ENCODE data around the gene DNAH14. TPM values are rescaled to one million over a fixed set of nuclear protein-coding genes. Genes with fewer than 3 reads are reported as not detected.

DNAH14 gene
- total and polyA plus RNA-seq, 2 of the 13 experiments (the other 11 are each of a cell fraction or from before 2014, with no cell fraction given) = 4.5 to 27.5 TPM

DNA sequence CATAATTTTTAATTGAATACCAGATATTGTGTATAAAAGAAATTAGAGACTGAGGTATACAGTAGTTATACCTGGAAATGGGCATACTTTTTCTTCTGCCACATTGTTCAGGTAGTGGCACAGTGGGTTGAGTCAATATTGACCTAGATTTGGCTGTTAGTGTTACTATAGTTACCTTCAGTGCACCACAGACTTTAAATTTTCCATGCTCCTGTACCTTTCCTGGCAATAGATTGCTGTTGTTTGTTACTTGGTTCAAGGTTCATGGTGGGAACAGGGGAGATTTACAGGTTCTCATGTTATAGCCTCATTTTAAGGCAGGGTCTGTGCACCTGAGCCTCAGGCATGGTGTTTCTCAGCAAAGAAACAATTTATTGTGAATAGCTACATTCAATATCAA, 279.7 kb downstream of the DNAH14 start (continued):
- no peak for TF ChIP-seq NONO (IDR thresholded peaks at IDR 0.05)
- TF ChIP-seq NONO (CRISPR knock-in tag; conservative IDR thresholded peaks at IDR 0.05) = no peak
- no peak for TF ChIP-seq U2AF1 (optimal IDR thresholded peaks at IDR 0.05; ENCODE audit: low read depth, low read length)
- no peak for TF ChIP-seq ZNF446 (CRISPR knock-in tag; IDR thresholded peaks at IDR 0.05)
- TF ChIP-seq RBM39 (IDR thresholded peaks at IDR 0.05; ENCODE audit: low read depth, low read length, poor library complexity, severe bottlenecking) = no peak
- no peak for TF ChIP-seq ZNF430 (CRISPR knock-in tag; IDR thresholded peaks at IDR 0.05)
- TF ChIP-seq ZBTB14 (CRISPR knock-in tag; IDR thresholded peaks at IDR 0.05) = no peak
- TF ChIP-seq, protein P1, sequence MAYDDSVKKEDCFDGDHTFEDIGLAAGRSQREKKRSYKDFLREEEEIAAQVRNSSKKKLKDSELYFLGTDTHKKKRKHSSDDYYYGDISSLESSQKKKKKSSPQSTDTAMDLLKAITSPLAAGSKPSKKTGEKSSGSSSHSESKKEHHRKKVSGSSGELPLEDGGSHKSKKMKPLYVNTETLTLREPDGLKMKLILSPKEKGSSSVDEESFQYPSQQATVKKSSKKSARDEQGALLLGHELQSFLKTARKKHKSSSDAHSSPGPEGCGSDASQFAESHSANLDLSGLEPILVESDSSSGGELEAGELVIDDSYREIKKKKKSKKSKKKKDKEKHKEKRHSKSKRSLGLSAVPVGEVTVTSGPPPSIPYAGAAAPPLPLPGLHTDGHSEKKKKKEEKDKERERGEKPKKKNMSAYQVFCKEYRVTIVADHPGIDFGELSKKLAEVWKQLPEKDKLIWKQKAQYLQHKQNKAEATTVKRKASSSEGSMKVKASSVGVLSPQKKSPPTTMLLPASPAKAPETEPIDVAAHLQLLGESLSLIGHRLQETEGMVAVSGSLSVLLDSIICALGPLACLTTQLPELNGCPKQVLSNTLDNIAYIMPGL (CRISPR knock-in tag; IDR thresholded peaks at IDR 0.05; ENCODE audit: borderline replicate concordance in 1 of 2, low read depth in 1 of 2) = no peak
- TF ChIP-seq SALL1 (CRISPR knock-in tag; IDR thresholded peaks at IDR 0.05) = no peak; the same call in 1 of the 2 replicates
- no peak for TF ChIP-seq CSRNP1 (CRISPR knock-in tag; IDR thresholded peaks at IDR 0.05)
- TF ChIP-seq TCF7 (IDR thresholded peaks at IDR 0.05; ENCODE audit: low read depth) = no peak
- TF ChIP-seq KLF9 (CRISPR knock-in tag; IDR thresholded peaks at IDR 0.05; ENCODE audit: low read depth) = no peak
- TF ChIP-seq IKZF5 (CRISPR knock-in tag; IDR thresholded peaks at IDR 0.05) = peak; percentile 99
- no peak for TF ChIP-seq HOXD1 (CRISPR knock-in tag; IDR thresholded peaks at IDR 0.05)
- TF ChIP-seq SKI (IDR thresholded peaks at IDR 0.05; ENCODE audit: partially characterized antibody) = no peak
- TF ChIP-seq MAFG (CRISPR knock-in tag; IDR thresholded peaks at IDR 0.05) = no peak
- TF ChIP-seq ZMYM2 (CRISPR knock-in tag; IDR thresholded peaks at IDR 0.05) = no peak
- TF ChIP-seq ZFP36 (IDR thresholded peaks at IDR 0.05; ENCODE audit: borderline replicate concordance, low read depth, low read length, partially characterized antibody) = no peak
- no peak for TF ChIP-seq ZSCAN21 (CRISPR knock-in tag; IDR thresholded peaks at IDR 0.05; ENCODE audit: borderline replicate concordance)
- TF ChIP-seq FOXO1 (CRISPR knock-in tag; IDR thresholded peaks at IDR 0.05) = peak; percentile 81
- no peak; the same call in 1 of the 2 replicates for TF ChIP-seq DPF2 (CRISPR knock-in tag; IDR thresholded peaks at IDR 0.05; ENCODE audit: borderline replicate concordance, low read depth)
- no peak for TF ChIP-seq KLF6 (CRISPR knock-in tag; IDR thresholded peaks at IDR 0.05)
- no peak for TF ChIP-seq REXO4 (CRISPR knock-in tag; IDR thresholded peaks at IDR 0.05; ENCODE audit: borderline replicate concordance)
- TF ChIP-seq TP53 (CRISPR knock-in tag; conservative IDR thresholded peaks at IDR 0.05) = no peak
- peak; percentile 83; the same call in 1 of the 2 replicates for TF ChIP-seq FOXJ3 (CRISPR knock-in tag; IDR thresholded peaks at IDR 0.05; ENCODE audit: borderline replicate concordance)
- TF ChIP-seq ZNF724P (CRISPR knock-in tag; IDR thresholded peaks at IDR 0.05; ENCODE audit: borderline replicate concordance) = no peak
- TF ChIP-seq SOX6 (IDR thresholded peaks at IDR 0.05) = no peak
- TF ChIP-seq SOX6 (CRISPR knock-in tag; IDR thresholded peaks at IDR 0.05) = peak; percentile 78
